Skeletal muscle tissue (tissue), 4 donors: ENCODE data around the gene NR1D1. TPM values are rescaled to one million over a fixed set of nuclear protein-coding genes. Genes with fewer than 3 reads are reported as not detected.

Source experiments
- H3K27ac ChIP-seq: one replicate; pipeline ENCODE4 v1.7.0; 2013; ENCODE audit warnings: mild to moderate bottlenecking, low read depth, low read length, inconsistent platforms
- H3K27me3 ChIP-seq, 3 donors: one replicate each; pipeline ENCODE4 v1.7.0; 2013; ENCODE audit warnings: low read length in 3 of 3; ENCODE audit not compliant: control insufficient read depth in 3 of 3, insufficient read depth in 3 of 3
- H3K36me3 ChIP-seq, 3 donors: one replicate each; pipeline ENCODE4 v1.7.0; 2013; ENCODE audit warnings: low read length in 3 of 3; ENCODE audit not compliant: control insufficient read depth in 3 of 3, insufficient read depth in 3 of 3
- H3K4me1 ChIP-seq, 3 donors: one replicate each; pipeline ENCODE4 v1.7.0; 2013; ENCODE audit warnings: low read length in 3 of 3, mild to moderate bottlenecking in 3 of 3; ENCODE audit not compliant: control insufficient read depth in 3 of 3, insufficient read depth in 3 of 3
- H3K4me3 ChIP-seq, 3 donors: one replicate each; pipeline ENCODE4 v1.7.0; 2013; ENCODE audit warnings: low read length in 3 of 3
- H3K9ac ChIP-seq, 3 donors: one replicate each; pipeline ENCODE4 v1.7.0; 2013; ENCODE audit warnings: low read length in 3 of 3, mild to moderate bottlenecking in 3 of 3, moderate library complexity in 2 of 3, low read depth in 1 of 3
- H3K9me3 ChIP-seq, 3 donors: one replicate each; pipeline ENCODE4 v1.7.0; 2013; ENCODE audit warnings: low read length in 3 of 3; ENCODE audit not compliant: control insufficient read depth in 3 of 3
- total RNA-seq: library from RNA; depleted of rRNA; stranded (reverse); fragments of >200 nt; gene quantifications from one replicate; pipeline ENCODE4 v1.2.3, GENCODE V29; 2014
- donor health status: Osteomylitis.

Gene NR1D1
- total RNA-seq, 1 donor from 2014 or later: 1.0 TPM

DNA sequence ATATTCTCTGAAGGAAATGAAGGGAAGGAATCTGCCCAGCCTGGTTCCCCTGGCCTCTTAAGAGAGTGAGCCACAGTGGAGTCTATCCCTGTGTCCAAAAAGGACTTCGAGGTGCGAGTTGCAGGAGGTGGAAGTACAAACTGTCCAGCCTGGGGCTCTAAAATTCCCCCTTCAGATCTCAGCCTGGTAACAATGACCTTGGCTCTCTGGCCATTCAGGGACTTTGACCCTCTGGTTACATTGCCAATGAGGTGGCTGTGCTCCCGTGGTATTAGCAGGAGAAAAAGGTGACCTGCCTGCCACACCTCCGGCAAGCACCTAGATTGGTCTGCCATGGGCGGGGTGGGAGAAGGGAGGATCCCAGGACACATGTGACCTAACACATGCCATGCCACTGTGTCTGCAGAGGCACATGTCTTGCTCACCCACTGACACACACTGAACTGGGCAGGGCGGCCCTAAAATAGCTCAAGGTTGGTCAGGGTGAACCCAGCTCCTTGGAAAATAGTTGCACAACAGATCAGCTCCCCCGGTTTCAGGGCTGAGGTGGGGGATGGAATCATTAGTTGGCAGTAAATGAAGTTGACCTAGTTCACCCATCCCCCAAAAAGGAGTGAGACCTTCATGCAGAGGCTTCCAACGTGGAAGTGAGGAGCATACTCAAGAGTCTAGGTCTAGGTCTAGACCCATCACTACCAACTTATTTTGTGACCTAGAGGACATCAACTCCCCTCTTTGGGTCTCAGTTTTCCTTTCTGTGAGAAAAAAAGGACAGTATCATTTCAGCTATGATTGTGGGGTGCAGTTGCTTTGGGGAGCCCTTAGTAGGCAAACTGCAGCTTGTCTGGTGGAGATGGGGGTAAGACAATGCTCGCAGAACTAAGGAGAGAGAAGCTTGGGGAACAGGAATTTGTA lies 2.2 kb downstream of the NR1D1 start:
- Histone ChIP-seq H3K27ac (peak overlapping the region; percentile 99), H3K4me1 (peaks cover 75 to 88% (median 79%) of the 10 kb centered on the region in 3 donors), H3K27me3 (no peaks in the 10 kb centered on the region), H3K36me3 (peaks cover 42 to 64% (median 45%) of the 10 kb centered on the region in 3 donors), H3K9me3 (no peaks in the 10 kb centered on the region), H3K9ac (peak overlapping the region; percentile 80 to 92 (median 81)), H3K4me3 (peak overlapping the region; percentile 70 to 78 (median 77))

DNA sequence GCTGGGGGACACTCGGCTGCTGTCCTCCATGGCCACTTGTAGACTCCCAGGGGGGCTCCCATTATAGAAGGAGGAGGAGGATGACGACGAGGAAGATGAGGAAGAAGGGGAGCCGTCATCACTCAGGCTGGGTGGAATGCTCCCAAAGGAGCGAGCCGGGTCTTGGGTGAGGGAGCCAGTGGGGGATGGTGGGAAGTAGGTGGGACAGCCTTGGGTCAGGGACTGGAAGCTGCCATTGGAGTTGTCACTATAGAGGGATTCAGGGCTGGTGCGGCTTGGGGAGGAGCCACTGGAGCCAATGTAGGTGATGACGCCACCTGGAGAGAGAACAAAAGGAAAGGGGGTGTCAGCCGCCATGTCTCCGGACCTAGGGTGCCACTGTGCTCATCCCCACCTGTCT lies 3.3 kb downstream of the NR1D1 start:
- H3K4me3 ChIP-seq: peak overlapping the region; percentile 70 to 78 (median 77)
- peaks cover 76 to 89% (median 82%) of the 10 kb centered on the region in 3 donors for H3K4me1 ChIP-seq
- H3K36me3 ChIP-seq: peaks cover 45 to 68% (median 50%) of the 10 kb centered on the region in 3 donors
- H3K9ac ChIP-seq: peak overlapping the region; percentile 80 to 92 (median 81)
- H3K9me3 ChIP-seq: no peaks in the 10 kb centered on the region
- H3K27me3 ChIP-seq: no peaks in the 10 kb centered on the region
- H3K27ac ChIP-seq: peak overlapping the region; percentile 99

DNA sequence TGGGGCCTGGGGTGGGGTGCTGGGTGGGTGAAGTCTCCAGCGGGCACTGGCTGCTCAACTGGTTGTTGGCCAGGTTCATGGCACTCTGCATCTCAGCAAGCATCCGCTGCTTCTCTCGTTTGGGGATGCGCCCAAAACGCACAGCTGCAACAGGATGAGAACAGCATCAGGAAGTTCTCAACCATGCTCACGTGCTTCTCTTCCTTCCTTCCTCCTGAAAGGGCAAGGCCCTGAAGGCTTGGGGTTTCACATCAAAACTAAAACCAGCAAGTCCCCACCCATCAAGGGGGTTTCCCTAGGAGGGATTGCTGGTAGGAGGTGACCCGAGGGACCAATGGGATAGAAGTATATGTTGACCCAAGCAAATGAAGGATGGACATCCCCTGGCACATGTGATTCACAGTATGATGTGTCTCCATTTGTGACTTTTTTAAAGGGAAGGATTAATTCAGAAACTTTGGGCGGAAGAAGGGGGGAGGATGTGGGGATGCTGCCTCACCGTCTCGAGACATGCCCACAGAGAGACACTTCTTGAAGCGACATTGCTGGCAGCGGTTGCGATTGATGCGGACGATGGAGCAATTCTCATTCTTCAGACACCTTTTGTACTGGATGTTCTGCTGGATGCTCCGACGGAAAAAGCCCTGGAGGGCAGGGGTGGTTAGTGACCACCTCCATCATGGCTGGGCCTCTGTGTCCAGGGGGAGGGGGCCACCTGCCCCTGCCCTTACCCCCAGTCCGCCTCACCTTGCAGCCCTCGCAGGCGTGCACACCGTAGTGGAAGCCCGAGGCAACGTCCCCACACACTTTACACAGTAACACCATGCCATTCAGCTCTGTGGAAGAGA lies 4.2 kb downstream of the NR1D1 start:
- Histone ChIP-seq H3K4me3 (peak overlapping the region; percentile 70 to 78 (median 77)), H3K27me3 (no peaks in the 10 kb centered on the region), H3K9ac (peak overlapping the region; percentile 80 to 92 (median 81)), H3K9me3 (no peaks in the 10 kb centered on the region), H3K27ac (peak overlapping the region; percentile 99), H3K36me3 (peaks cover 47 to 70% (median 50%) of the 10 kb centered on the region in 3 donors), H3K4me1 (peaks cover 76 to 88% (median 82%) of the 10 kb centered on the region in 3 donors)

DNA sequence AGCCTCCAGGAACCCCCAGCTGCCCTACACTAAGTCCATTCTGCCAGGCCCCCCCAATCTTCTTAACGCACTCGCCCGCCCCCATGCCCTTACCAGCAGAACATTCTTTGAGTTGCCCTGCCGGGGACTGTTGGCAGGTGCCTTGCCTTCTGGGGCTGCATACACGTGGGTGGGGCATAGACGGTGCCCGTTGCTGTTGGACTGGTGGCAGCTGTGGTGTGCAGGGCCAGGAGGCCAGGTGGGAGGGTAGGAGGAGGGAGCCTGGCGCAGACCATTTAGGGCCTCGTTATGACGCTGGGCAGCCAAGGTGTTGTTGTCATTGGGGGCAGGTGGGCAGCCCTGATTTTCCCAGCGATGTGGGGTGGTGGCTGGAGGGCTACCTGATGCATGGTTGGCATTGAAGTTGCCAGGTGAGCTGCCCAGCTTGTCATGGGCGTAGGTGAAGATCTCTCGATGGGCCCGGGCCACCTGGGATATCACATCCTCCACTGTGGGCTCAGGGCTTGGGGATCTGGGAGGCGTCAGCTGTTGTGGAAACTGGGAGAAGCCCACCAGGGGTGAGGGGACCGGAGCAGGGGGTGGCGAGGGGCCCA lies 4.9 kb downstream of the NR1D1 start:
- H3K9ac ChIP-seq: peak overlapping the region; percentile 64 to 81 (median 74)
- H3K36me3 ChIP-seq: peaks cover 50 to 71% (median 50%) of the 10 kb centered on the region in 3 donors
- H3K4me1 ChIP-seq: peaks cover 76 to 90% (median 77%) of the 10 kb centered on the region in 3 donors
- H3K9me3 ChIP-seq: no peaks in the 10 kb centered on the region
- H3K27ac ChIP-seq: peak overlapping the region; percentile 99
- H3K27me3 ChIP-seq: no peaks in the 10 kb centered on the region
- peak overlapping the region in 2 of 3 donors; percentile 51 to 61 for H3K4me3 ChIP-seq

DNA sequence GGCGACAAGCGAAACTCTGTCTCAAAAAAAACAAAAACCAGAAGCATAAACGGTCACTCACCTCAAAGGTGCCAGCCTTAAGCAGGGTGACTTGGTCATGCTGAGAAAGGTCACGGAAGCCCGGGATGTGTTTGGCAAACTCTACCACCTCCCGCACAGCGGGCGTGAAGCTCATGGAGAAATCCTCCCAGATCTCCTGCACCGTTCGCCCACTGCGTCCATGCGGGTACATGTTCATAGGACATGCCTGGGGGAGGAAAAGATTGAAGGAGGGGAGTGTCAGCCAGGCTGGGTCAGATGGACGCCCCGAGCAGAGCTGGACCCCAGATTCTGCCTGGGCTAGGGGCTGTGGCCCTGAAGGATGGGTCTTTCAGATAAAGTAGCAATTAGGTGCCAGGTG lies 5.5 kb downstream of the NR1D1 start:
- Histone ChIP-seq H3K27me3 (no peaks in the 10 kb centered on the region), H3K4me1 (peaks cover 77 to 90% (median 82%) of the 10 kb centered on the region in 3 donors), H3K9me3 (no peaks in the 10 kb centered on the region), H3K36me3 (peaks cover 50 to 66% (median 54%) of the 10 kb centered on the region in 3 donors), H3K4me3 (peak overlapping the region in 2 of 3 donors; percentile 51 to 61), H3K9ac (peak overlapping the region; percentile 64 to 81 (median 74)), H3K27ac (peak overlapping the region; percentile 99)

DNA sequence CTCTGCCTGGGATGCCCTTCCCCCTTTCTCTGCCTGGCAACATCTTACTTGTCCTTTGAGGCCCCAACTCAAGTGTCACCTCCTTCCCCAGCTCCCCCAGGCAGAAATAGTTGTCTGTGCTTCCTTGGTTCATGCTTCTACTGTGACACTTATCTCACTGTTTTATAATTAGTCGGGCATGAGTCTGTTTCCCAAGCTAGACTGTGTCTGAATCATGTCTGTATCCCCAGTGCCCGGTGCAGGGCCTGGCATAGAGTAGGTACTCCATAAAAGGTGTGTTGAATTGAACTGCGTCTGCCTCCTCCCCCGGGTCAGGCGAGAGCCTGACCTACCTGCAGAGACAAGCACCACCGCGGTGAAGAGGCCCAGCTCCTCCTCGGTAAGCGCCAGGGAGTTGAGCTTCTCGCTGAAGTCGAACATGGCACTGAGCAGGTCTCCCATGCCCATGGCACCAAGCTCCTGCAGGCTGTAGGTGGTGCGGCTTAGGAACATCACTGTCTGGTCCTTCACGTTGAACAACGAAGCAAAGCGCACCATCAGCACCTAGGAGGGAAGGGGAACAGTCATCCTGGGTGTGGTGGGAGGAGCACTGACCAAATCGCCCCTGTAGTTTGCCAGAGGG lies 6.7 kb downstream of the NR1D1 start:
- H3K27me3 ChIP-seq: no peaks in the 10 kb centered on the region
- H3K9me3 ChIP-seq: no peaks in the 10 kb centered on the region
- H3K9ac ChIP-seq: peak overlapping the region; percentile 69 to 81 (median 80)
- H3K4me1 ChIP-seq: peaks cover 73 to 90% (median 84%) of the 10 kb centered on the region in 3 donors
- H3K36me3 ChIP-seq: peaks cover 59 to 70% (median 63%) of the 10 kb centered on the region in 3 donors
- peak overlapping the region; percentile 0 to 63 (median 48) for H3K4me3 ChIP-seq
- H3K27ac ChIP-seq: peak overlapping the region; percentile 99

DNA sequence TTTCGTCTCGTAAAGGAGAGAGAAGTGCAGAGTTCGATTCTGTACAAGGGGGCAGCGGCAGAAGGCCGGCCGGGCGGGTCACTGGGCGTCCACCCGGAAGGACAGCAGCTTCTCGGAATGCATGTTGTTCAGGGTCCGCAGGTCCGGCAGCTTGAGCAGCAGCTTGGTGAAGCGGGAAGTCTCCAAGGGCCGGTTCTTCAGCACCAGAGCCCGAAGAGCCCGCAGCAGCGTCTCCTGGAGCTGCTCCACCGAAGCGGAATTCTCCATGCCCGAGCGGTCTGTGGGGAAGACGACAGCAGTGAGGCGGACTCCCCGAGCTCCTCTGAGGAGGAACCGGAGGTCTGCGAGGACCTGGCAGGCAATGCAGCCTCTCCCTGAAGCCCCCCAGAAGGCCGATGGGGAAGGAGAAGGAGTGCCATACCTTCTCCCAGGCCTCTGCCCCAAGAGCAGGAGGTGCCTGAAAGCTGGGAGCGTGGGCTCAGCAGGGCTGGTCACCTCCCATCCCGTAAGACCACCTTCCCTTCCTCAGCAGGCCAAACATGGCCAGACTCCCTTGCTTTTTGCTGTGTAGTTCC lies 7.3 kb downstream of the NR1D1 start:
- H3K9ac ChIP-seq: peak overlapping the region; percentile 69 to 81 (median 80)
- peaks cover 67 to 84% (median 81%) of the 10 kb centered on the region in 3 donors for H3K4me1 ChIP-seq
- H3K36me3 ChIP-seq: peaks cover 65 to 70% (median 69%) of the 10 kb centered on the region in 3 donors
- H3K27me3 ChIP-seq: no peaks in the 10 kb centered on the region
- no peaks in the 10 kb centered on the region for H3K9me3 ChIP-seq
- peak overlapping the region; percentile 17 to 63 (median 38) for H3K4me3 ChIP-seq
- peak overlapping the region; percentile 99 for H3K27ac ChIP-seq

DNA sequence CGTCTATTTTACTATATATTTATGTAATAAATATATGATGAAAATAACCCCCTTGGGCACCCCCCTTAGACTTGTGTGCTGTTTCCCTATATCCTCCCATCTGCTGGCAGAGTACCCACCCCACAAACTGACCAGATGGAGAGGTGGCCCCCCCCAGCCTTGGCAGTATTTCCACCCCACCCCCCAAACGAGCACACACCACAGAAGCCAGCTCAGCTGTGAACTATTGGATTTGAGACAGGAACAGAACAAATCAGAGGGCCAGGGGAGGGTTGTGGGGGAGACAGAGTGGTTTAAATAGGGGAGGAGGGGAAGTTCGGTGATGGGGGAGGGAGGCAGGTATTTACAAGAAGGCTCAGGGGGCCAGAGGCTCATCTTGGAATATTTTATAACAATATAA lies 7.8 kb downstream of the NR1D1 start:
- H3K27me3 ChIP-seq: no peaks in the 10 kb centered on the region
- H3K4me1 ChIP-seq: peaks cover 62 to 79% (median 76%) of the 10 kb centered on the region in 3 donors
- H3K9me3 ChIP-seq: no peaks in the 10 kb centered on the region
- peak overlapping the region in 2 of 3 donors; percentile 69 to 81 for H3K9ac ChIP-seq
- peaks cover 66 to 72% (median 69%) of the 10 kb centered on the region in 3 donors for H3K36me3 ChIP-seq
- peak overlapping the region; percentile 99 for H3K27ac ChIP-seq
- peak overlapping the region in 1 of 3 donors; percentile 63 for H3K4me3 ChIP-seq
